Esophagus muscularis mucosa (tissue), 4 donors: ENCODE results near the gene ERBB4. TPM values are rescaled to one million over a fixed set of nuclear protein-coding genes. Genes with fewer than 3 reads are reported as not detected.

ENCODE experiments used
- DNase-seq: peaks from one replicate; pipeline ENCODE4 v3.0.0-alpha.2; 2017; ENCODE audit errors: extremely low spot score
- H3K27ac ChIP-seq, 4 donors: fragments of 200-600 bp; sonication (generic); replicated peaks in 1 of 4; 1 replicate in 3 of 4; 2 replicates in 1 of 4; pipeline ENCODE4 v1.5.1; 2016 to 2019; ENCODE audit warnings: mild to moderate bottlenecking in 1 of 4
- H3K27me3 ChIP-seq, 4 donors: fragments of 200-600 bp; sonication (generic); one replicate each; pipeline versions ENCODE4 v1.5.1 to v1.6.0; 2016 to 2019
- H3K36me3 ChIP-seq, 4 donors: fragments of 200-600 bp; sonication (generic); one replicate each; pipeline ENCODE4 v1.5.1; 2016 to 2019
- H3K4me1 ChIP-seq, 4 donors: fragments of 200-600 bp; sonication (generic); one replicate each; pipeline ENCODE4 v1.5.1; 2016 to 2019
- H3K4me3 ChIP-seq, 4 donors: fragments of 200-600 bp; sonication (generic); 1 replicate in 2 of 4; 2 replicates in 2 of 4; pipeline ENCODE4 v1.5.1; 2016 to 2019; ENCODE audit warnings: mild to moderate bottlenecking in 4 of 4, moderate library complexity in 1 of 4
- H3K9me3 ChIP-seq, 4 donors: fragments of 200-600 bp; sonication (generic); 1 replicate in 3 of 4; 2 replicates in 1 of 4; pipeline ENCODE4 v1.5.1; 2016 to 2019
- CTCF ChIP-seq, 3 experiments: fragments of 200-600 bp in 2 of 3; fragments of 450-650 bp in 1 of 3; sonication (generic) in 2 of 3; IDR thresholded peaks; one replicate each; pipeline ENCODE4 v1.5.1; 2017 to 2019; ENCODE audit warnings: antibody characterized with exemption in 3 of 3, mild to moderate bottlenecking in 2 of 3, moderate library complexity in 1 of 3
- EP300 ChIP-seq: sonication (generic); formaldehyde crosslinking; IDR thresholded peaks from one replicate; pipeline ENCODE4 v1.6.1; 2017; ENCODE audit warnings: antibody characterized with exemption
- POLR2A ChIP-seq: fragments of 450-650 bp; IDR thresholded peaks from one replicate; pipeline ENCODE4 v1.6.1; 2017; ENCODE audit warnings: antibody characterized with exemption, moderate library complexity, mild to moderate bottlenecking, low read depth
- POLR2AphosphoS5 ChIP-seq, 2 donors: sonication (generic); formaldehyde crosslinking; IDR thresholded peaks; one replicate each; pipeline ENCODE4 v1.6.1; 2017; ENCODE audit warnings: antibody characterized with exemption in 2 of 2
- WGBS: methylation state at CpG from one replicate; pipeline ENCODE4 v1.1.5; 2018; 5-methylcytosine and 5-hydroxymethylcytosine counted together
- intact Hi-C: fragments of 100-400 bp; cut with DNase I; formaldehyde crosslinking; loops from one replicate; pipeline ENCODE4 v1.15.1; 2023
- total RNA-seq, 4 donors: library from RNA; depleted of rRNA; stranded (reverse); fragments of >200 nt; gene quantifications; one replicate each; pipeline versions ENCODE4 v1.1.0 to v1.2.1, GENCODE V29; 2016

ERBB4 gene
- total RNA-seq, 4 donors from 2014 or later: under 0.01 to 0.19 (median 0.17) TPM

GRCh38 chr2:211367293-211367692 is 1171.3 kb downstream of the ERBB4 start:
- no peaks in the 10 kb centered on the region for H3K9me3 ChIP-seq
- H3K27ac ChIP-seq: no peak overlapping the region
- no peak for DNase-seq
- WGBS: 77% methylated on average over 4 of the region's 4 CpGs
- TF ChIP-seq EP300 (no peak), CTCF (IDR thresholded peaks at IDR 0.05) (no peak), POLR2AphosphoS5 (IDR thresholded peaks at IDR 0.05) (no peak), POLR2A (no peak)
- no peaks in the 10 kb centered on the region for H3K4me1 ChIP-seq
- no peak overlapping the region for H3K4me3 ChIP-seq
- intact Hi-C loops: no loop called here
- no peaks in the 10 kb centered on the region for H3K27me3 ChIP-seq
- H3K36me3 ChIP-seq: no peaks in the 10 kb centered on the region

- Histone ChIP-seq H3K4me1 (no peaks in the 10 kb centered on the region), H3K27me3 (no peaks in the 10 kb centered on the region), H3K27ac (no peak overlapping the region), H3K4me3 (no peak overlapping the region), H3K36me3 (no peaks in the 10 kb centered on the region), H3K9me3 (no peaks in the 10 kb centered on the region)
- WGBS: 75% methylated on average over 1 of the region's 1 CpG
- no peak for TF ChIP-seq CTCF (IDR thresholded peaks at IDR 0.05)
- no peak for TF ChIP-seq EP300
- no peak for TF ChIP-seq POLR2A
- DNase-seq: no peak
- intact Hi-C loops: no loop called here
Measured at GRCh38 chr2:211364911-211365310, 1173.7 kb downstream of the ERBB4 start.

GRCh38 chr2:211361383-211361782 is 1177.2 kb downstream of the ERBB4 start:
- H3K9me3 ChIP-seq: no peaks in the 10 kb centered on the region
- WGBS: 13% methylated on average over 1 of the region's 1 CpG
- no peak overlapping the region for H3K27ac ChIP-seq
- H3K4me1 ChIP-seq: no peaks in the 10 kb centered on the region
- H3K36me3 ChIP-seq: no peaks in the 10 kb centered on the region
- TF ChIP-seq POLR2A (no peak), CTCF (IDR thresholded peaks at IDR 0.05) (no peak)
- H3K4me3 ChIP-seq: no peak overlapping the region
- H3K27me3 ChIP-seq: no peaks in the 10 kb centered on the region
- no peak for DNase-seq
- intact Hi-C loops: no loop called here

- H3K4me1 ChIP-seq: no peaks in the 10 kb centered on the region
- no peaks in the 10 kb centered on the region for H3K36me3 ChIP-seq
- DNase-seq: no peak
- no peak for TF ChIP-seq POLR2A
- TF ChIP-seq POLR2AphosphoS5 (IDR thresholded peaks at IDR 0.05): no peak
- no peak for TF ChIP-seq EP300
- no peak for TF ChIP-seq CTCF (IDR thresholded peaks at IDR 0.05)
- H3K9me3 ChIP-seq: no peaks in the 10 kb centered on the region
- H3K4me3 ChIP-seq: no peak overlapping the region
- H3K27me3 ChIP-seq: peaks cover 0 to 5% (median 0%) of the 10 kb centered on the region in 4 donors
- no peak overlapping the region for H3K27ac ChIP-seq
- intact Hi-C loops: no loop called here
Measured at GRCh38 chr2:211359347-211359746, 1179.3 kb downstream of the ERBB4 start.

- intact Hi-C loops: no loop called here
- Histone ChIP-seq H3K36me3 (no peaks in the 10 kb centered on the region), H3K27me3 (peaks cover 0 to 5% (median 0%) of the 10 kb centered on the region in 4 donors), H3K4me1 (no peaks in the 10 kb centered on the region), H3K9me3 (no peaks in the 10 kb centered on the region), H3K4me3 (no peak overlapping the region), H3K27ac (no peak overlapping the region)
- no peak for DNase-seq
- WGBS: 68% methylated on average over 3 of the region's 3 CpGs
- TF ChIP-seq POLR2A (no peak), CTCF (IDR thresholded peaks at IDR 0.05) (no peak), EP300 (no peak), POLR2AphosphoS5 (IDR thresholded peaks at IDR 0.05) (no peak)
Measured at GRCh38 chr2:211358504-211358903, 1180.1 kb downstream of the ERBB4 start.
